DOHH2 (cell line): ENCODE measurements around the gene BLVRB.

ENCODE experiments used
- H3F3A ChIP-seq: fragments of 200-600 bp; sonication (generic), shearing (Covaris generic); 2 replicates; pipeline ENCODE4 v1.6.0; 2016; ENCODE audit warnings: antibody characterized with exemption, mild to moderate bottlenecking; ENCODE audit not compliant: control insufficient read depth, insufficient read depth
- H3K27ac ChIP-seq: fragments of 200-600 bp; sonication (generic); 2 replicates; pipeline ENCODE4 v1.5.1; 2014; ENCODE audit warnings: low read depth, mild to moderate bottlenecking, low read length, moderate library complexity
- H3K27me3 ChIP-seq: fragments of 200-600 bp; sonication (generic); 2 replicates; pipeline ENCODE4 v1.6.1; 2014; ENCODE audit warnings: mild to moderate bottlenecking, low read length, mixed read lengths; ENCODE audit not compliant: control insufficient read depth
- H3K36me3 ChIP-seq: fragments of 200-600 bp; sonication (generic); 2 replicates; pipeline ENCODE4 v1.6.1; 2014; ENCODE audit warnings: mild to moderate bottlenecking, low read length, moderate library complexity, mixed read lengths; ENCODE audit not compliant: control insufficient read depth
- H3K4me1 ChIP-seq: fragments of 200-600 bp; sonication (generic); 2 replicates; pipeline ENCODE4 v1.6.1; 2014; ENCODE audit warnings: mild to moderate bottlenecking, low read length, mixed read lengths; ENCODE audit not compliant: control insufficient read depth
- H3K4me2 ChIP-seq: fragments of 200-600 bp; sonication (generic); 2 replicates; pipeline ENCODE4 v1.6.0; 2014; ENCODE audit warnings: mild to moderate bottlenecking, low read length, moderate library complexity
- H3K4me3 ChIP-seq: fragments of 200-600 bp; sonication (generic); 2 replicates; pipeline ENCODE4 v1.5.1; 2014; ENCODE audit warnings: mild to moderate bottlenecking, low read length, mixed read lengths
- H3K79me2 ChIP-seq: fragments of 200-600 bp; sonication (generic); 2 replicates; pipeline ENCODE4 v1.6.1; 2014; ENCODE audit warnings: mild to moderate bottlenecking, low read length, mixed read lengths; ENCODE audit not compliant: control insufficient read depth
- H3K9me2 ChIP-seq: fragments of 200-600 bp; sonication (generic); replicated peaks from 2 replicates; pipeline ENCODE4 v1.6.1; 2014; ENCODE audit warnings: mild to moderate bottlenecking, low read length, mixed read lengths; ENCODE audit not compliant: control insufficient read depth
- H3K9me3 ChIP-seq: fragments of 200-600 bp; sonication (generic); 2 replicates; pipeline ENCODE4 v1.6.1; 2014; ENCODE audit warnings: antibody characterized with exemption, low read length, mixed read lengths; ENCODE audit not compliant: control insufficient read depth, insufficient read depth
- H4K20me1 ChIP-seq: fragments of 200-600 bp; sonication (generic); 2 replicates; pipeline ENCODE4 v1.6.0; 2014; ENCODE audit warnings: low read depth, mild to moderate bottlenecking, antibody characterized with exemption, low read length, moderate library complexity; ENCODE audit not compliant: control insufficient read depth, insufficient read depth
- CTCF ChIP-seq: fragments of 200-600 bp; sonication (generic); IDR thresholded peaks from one replicate; pipeline ENCODE4 v1.5.1; 2014; ENCODE audit warnings: antibody characterized with exemption, mild to moderate bottlenecking, low read depth, low read length; ENCODE audit not compliant: poor library complexity, severe bottlenecking
- EZH2phosphoT487 ChIP-seq: fragments of 200-600 bp; sonication (generic); IDR thresholded peaks from 2 replicates; pipeline ENCODE4 v1.6.1; 2017; ENCODE audit warnings: borderline replicate concordance, mild to moderate bottlenecking, antibody characterized with exemption, low read length, moderate library complexity, mixed read lengths

BLVRB gene

GRCh38 chr19:40506099-40506498, 40.6 kb upstream of the BLVRB start:
- H3K4me2 ChIP-seq, result no peak overlapping the region
- H4K20me1 ChIP-seq, result no peaks in the 10 kb centered on the region
- H3K27me3 ChIP-seq, result no peaks in the 10 kb centered on the region
- H3F3A ChIP-seq, result no peaks in the 10 kb centered on the region
- H3K27ac ChIP-seq, result no peak overlapping the region
- H3K79me2 ChIP-seq, result no peaks in the 10 kb centered on the region
- TF ChIP-seq CTCF (no peak), EZH2phosphoT487 (no peak)
- no peaks in the 10 kb centered on the region for H3K9me2 ChIP-seq
- no peaks in the 10 kb centered on the region for H3K4me1 ChIP-seq
- H3K36me3 ChIP-seq, result no peaks in the 10 kb centered on the region
- H3K4me3 ChIP-seq, result no peak overlapping the region
- H3K9me3 ChIP-seq, result no peaks in the 10 kb centered on the region

GRCh38 chr19:40503320-40503695, 37.8 kb upstream of the BLVRB start:
- Histone ChIP-seq H3K79me2 (no peaks in the 10 kb centered on the region), H3F3A (no peaks in the 10 kb centered on the region), H3K9me2 (no peaks in the 10 kb centered on the region), H4K20me1 (no peaks in the 10 kb centered on the region), H3K4me3 (no peak overlapping the region), H3K27me3 (no peaks in the 10 kb centered on the region), H3K4me1 (no peaks in the 10 kb centered on the region), H3K27ac (no peak overlapping the region), H3K4me2 (no peak overlapping the region), H3K9me3 (no peaks in the 10 kb centered on the region), H3K36me3 (no peaks in the 10 kb centered on the region)
- no peak for TF ChIP-seq EZH2phosphoT487
- no peak for TF ChIP-seq CTCF

GRCh38 chr19:40502647-40503319, 37.2 kb upstream of the BLVRB start:
- Histone ChIP-seq H3K9me2 (no peaks in the 10 kb centered on the region), H3F3A (no peaks in the 10 kb centered on the region), H3K9me3 (no peaks in the 10 kb centered on the region), H3K4me2 (no peak overlapping the region), H3K27me3 (no peaks in the 10 kb centered on the region), H3K27ac (no peak overlapping the region), H3K4me1 (no peaks in the 10 kb centered on the region), H3K36me3 (no peaks in the 10 kb centered on the region), H4K20me1 (no peaks in the 10 kb centered on the region), H3K79me2 (no peaks in the 10 kb centered on the region), H3K4me3 (no peak overlapping the region)
- no peak for TF ChIP-seq CTCF
- no peak for TF ChIP-seq EZH2phosphoT487
